Stimulated activated CD4-positive, alpha-beta T cell treated with anti-CD3 and anti-CD28 coated beads, TNF-alpha, amount 100 ng/mL, for 24 hours (primary cell): Measurements from ENCODE around the gene FBXW7.

Experiments
- DNase-seq, 3 experiments: peaks; one replicate each; pipeline ENCODE4 v3.0.0-alpha.2; 2020; ENCODE audit warnings: low read depth in 3 of 3

The FBXW7 gene

DNA sequence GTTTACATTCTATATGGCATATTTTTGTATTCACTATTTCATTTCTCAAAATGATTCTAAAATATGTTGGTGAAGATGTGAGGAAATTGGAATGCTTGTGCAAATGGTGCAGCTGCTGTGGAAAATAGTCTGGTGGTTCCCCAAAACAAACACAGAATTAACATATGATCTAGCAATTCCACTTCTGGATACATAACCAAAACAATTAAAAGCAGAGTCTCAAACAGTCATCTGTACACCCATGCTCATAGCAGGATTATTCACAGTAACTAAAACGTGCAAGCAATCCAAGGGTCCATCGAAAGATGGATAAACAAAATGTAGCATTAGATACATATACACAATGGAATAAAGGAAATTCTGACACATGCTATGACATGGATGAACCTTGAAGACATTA is 204.8 kb downstream of the FBXW7 start:
- DNase-seq = no peak

DNA sequence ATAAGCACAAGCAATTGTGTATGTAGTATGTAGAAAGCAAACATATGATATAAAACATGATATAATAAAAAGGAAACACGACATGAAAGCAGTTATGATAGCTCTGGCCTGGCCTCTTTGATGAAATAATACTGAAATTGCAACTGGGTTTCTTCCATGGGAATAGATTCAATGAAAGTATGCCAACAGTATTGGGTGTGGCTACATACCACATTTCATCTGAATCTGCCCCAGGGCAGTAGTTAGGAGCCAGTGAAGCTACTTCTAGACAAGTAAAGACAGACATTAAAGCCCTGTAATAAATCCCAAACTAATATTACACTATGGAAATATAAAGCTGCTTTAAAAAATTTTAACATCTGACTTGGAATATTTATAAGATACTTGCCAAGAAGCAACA is 207.3 kb downstream of the FBXW7 start:
- no peak for DNase-seq

DNA sequence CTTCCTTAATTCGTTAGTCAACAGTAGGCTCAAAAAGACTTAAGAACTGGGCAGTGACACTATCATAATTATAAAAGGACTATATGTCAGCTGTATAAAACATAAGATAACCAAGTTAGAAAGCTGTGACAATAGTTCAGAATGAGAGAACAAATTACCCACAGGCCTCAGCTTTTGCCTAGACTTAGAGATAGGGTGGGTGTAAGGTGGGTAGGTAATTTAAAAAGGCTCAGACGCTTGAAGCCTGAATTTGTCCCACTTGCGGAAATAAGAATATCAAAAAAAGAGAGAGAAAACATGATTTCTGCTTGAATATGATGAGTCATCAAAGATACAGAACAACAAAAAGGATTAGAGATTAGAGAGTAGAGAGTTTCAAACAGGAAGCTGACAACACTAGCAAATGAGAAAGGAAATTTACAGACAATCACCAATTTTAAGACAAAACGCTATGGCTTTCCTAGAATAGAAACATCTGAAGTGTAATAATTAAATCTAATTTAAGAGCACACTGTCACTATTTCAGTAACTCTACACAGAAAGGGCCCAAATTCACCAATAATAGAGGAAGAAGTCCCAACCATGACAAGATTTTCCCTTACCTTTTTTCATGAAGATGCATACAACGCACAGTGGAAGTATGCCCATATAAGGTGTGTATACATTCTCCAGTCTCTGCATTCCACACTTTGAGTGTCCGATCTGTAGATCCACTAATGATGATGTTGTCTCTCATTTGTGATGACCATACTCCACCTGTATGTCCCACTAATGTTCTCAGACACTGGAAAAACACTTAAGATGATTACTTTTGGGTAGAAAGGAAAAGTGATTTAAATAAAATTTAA is 208.1 kb downstream of the FBXW7 start:
- DNase-seq = no peak

DNA sequence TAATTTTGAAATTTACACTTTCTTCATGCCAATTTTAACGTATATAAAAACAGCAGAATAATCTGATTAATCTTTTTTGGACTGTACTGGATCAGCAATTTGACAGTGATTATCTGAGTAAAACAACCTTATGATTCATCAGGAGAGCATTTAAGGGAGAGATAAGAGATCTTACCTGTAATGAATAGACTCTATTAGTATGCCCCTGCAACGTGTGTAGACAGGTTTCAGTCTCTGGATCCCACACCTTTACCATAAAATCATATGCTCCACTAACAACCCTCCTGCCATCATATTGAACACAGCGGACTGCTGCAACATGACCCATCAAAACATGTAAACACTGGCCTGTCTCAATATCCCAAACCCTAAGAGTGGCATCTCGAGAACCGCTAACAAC is 210.1 kb downstream of the FBXW7 start:
- DNase-seq = no peak

DNA sequence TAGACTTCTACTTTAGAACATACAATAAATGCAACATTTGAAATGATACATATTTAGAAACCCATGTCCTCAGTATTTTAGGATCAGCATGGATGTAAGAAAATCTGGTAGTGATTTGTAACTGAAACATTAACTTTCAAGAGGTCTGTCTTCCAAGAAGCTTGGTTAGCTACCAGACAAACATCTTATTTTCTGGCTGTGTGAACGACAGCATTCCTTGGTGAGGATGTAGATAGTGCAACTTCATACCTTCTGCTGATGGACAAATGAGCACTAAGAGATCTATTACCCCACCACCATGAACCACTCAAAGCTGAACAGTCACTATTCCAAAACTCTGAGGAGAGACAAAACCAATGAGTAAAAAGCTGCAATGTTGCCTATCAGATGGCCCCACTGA is 212.7 kb downstream of the FBXW7 start:
- DNase-seq = no peak

DNA sequence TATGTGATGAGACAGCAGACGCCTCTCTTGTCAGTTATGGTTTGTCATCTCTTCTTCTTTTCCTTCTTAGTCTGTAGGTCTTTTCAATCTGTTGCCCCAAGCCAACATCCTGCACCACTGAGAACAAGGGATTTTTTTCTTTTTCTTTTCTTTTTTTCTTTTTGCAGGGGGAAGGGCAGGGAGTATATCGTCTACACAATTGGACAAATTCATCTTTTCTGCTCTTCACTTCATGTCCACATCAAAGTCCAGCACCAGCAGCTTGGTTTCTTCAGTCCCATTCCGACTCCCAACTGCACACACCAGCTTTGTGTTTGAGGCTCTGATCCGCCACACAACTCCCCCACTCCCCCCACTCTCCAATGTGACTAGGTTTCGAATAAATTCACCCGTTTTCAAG is 213.2 kb downstream of the FBXW7 start:
- DNase-seq = no peak

DNA sequence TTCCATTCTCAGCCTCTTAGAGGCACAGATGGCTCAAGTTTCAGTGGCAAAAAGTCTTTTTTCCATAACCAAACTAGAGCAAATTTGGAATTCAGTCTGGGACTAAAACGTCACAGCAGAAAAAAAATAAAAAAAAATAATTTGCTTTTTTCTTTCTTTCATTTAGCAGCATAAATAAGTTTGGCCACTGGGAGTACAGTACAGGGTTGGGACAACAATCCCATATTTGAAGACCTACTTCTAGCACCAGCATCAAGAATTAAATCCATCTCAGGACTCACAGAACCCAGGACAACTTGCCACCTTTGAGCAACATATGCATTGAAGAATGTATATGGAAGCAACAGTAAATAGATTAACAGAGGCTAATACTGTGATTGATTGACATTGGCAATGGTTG is 214.0 kb downstream of the FBXW7 start:
- no peak for DNase-seq

DNA sequence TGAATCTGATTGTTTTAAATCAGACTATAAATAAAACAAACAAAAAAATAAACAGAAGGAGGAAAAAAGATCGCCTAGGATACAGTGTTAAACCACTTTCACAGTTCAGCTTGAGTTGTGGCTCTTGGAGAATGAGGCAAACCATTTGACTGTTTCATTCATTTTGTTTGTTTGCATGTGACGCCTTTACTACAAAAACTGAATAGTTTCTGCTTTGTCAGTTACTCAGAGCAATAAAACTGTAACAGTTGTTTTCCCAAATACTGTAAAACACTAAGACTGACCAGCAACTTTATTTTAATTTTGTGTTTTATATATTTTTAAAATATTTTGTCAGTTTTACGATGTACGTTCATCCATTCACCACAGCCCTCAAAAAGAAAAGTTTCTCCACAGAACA is 214.5 kb downstream of the FBXW7 start:
- DNase-seq = no peak

DNA sequence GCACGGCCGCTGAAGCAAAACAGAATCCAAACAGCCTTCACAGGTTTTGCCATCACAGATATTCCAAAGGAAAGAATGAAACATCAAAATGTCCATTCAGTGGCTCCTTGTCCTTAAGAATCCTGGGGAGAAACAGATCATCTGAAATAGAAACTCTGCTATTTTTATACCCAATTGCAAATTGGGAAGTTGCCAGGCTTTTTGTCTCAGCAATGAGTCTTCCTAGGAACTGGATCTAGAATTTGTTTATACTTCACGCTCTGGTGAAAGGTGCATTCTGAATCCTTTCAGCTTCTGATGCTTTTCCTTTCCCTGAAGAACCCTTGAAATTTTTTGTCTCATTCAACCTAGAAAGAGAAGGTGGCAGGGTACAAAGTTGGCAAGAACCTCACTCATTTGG is 218.9 kb downstream of the FBXW7 start:
- no peak for DNase-seq

DNA sequence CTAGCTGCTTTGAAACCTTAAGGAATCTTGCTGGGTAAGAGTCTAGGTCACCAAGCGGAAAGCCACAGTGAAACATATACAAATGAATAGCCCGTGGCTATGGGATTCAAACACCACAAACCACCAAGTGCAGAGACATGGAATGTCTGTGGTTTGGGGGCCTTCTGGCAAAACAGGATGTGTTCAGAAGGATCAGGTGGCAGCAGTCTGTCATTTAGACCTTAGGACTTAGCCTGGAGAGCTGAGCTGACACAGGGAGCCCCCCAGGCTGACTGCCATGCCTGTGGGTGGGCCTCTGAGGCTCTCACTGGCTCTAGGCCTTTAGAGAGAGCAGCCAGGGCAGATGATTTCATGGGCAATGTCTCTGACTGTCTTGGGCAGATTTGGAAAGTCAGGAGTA is 225.6 kb downstream of the FBXW7 start:
- no peak for DNase-seq

DNA sequence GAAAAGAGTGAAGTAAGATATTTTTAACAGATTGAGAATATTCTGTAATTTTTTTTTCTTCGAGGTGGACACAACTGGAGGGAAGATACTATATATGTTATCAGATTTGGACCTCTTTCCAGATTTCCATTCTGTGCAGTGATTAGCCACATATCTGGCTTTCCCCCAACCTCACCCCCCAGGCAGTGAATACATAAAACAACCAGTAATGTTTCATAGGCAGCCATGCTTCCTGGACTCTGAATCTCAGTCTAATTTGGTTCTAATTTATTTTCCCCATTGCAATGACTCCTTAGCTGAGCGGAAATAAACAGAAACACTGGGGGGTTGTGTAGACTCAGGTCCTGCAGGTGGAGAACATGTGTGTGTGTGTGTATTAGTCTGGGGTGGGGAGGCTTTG is 226.5 kb downstream of the FBXW7 start:
- no peak for DNase-seq

DNA sequence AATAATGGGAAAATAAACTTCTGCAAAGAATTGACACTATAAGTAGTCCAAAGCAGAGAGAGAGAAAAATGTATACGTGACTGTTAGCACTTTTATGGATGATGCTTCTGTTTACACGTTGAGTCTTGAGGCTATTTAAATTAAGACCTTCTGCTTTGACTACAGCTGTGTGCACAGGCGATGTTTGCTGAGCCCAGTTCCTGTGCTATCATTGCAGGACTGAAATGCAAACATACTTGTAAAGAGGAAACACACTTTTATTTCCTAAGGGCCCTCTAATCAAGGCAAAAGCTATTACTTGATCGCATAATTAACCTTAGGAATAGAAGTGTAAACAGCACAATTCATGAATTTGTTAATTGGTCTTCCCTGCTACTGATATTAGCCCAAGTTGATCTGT is 226.9 kb downstream of the FBXW7 start:
- DNase-seq = no peak

DNA sequence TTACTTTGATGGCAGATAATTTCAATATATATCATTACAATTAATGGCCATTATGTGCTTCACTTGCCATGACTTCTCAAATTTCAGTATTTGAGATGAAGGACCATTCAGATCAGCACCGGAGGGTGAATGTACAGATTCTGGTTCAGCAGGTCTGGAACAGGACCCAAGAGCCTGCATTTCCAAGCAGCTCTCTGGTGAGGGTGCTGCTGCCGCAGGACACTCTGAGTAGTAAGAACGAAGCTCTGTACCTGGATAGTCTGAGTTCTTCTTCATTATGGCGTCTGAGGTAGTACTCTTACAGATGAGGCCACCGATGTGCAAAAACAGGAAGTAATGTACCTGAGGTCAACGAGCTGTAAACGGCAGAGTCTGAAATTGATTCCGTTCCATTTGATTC is 228.2 kb downstream of the FBXW7 start:
- no peak for DNase-seq

DNA sequence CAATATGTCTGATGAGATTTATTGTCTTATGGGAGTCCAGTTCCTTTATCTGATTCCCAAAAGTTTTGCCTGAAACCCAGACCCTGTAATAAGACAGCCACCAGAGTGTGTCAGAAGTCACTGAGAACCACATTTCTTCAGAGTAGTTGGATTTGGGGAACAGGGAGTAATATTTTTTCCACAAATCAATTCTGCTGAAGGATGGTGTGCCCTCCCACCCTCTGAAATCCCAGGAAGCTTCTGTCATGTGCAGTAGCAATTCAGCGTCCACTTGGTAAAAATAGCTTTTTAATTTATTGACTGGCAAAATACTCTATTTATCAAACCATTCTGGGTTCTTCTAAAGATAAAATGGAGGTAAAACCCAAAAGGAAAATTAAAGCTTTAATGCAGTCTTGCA is 229.4 kb downstream of the FBXW7 start:
- no peak for DNase-seq

DNA sequence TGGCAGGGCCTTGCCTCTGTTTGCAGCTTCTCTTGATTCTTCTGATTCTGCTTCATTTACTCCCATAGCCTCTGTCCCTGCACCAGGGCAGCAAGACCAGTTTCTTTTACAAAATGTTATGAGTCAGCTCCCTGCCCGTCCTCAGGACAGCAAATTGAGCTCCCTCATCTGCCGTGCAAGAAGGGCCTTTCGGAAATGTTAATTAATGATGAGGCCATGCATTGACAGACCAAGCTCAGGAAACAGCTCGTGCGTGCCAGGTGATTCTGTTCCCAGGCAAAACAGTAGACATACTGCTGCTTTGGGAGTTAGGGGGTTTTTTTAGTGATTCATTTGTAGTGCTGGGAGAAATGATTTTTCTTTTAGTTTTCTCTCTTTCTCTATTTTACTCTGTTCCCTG is 231.7 kb downstream of the FBXW7 start:
- DNase-seq = no peak

DNA sequence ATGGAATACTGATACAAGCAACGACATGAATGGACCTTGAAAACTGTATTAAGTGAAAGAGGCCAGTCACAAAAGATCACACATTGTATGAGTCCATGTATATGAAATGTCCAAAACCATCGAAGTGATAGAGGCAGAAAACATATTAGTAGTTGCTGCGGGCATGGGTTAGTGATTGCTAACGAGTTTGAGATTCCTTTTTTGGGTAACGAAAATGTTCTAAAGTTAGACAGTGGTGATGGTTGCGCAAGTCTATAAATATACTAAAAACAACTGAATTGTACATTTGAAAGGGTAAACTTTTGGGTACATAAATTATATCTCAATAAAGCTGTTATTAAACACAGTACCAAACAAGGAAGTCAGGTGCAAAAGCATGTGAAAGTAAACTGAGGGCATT is 234.5 kb downstream of the FBXW7 start:
- no peak for DNase-seq

DNA sequence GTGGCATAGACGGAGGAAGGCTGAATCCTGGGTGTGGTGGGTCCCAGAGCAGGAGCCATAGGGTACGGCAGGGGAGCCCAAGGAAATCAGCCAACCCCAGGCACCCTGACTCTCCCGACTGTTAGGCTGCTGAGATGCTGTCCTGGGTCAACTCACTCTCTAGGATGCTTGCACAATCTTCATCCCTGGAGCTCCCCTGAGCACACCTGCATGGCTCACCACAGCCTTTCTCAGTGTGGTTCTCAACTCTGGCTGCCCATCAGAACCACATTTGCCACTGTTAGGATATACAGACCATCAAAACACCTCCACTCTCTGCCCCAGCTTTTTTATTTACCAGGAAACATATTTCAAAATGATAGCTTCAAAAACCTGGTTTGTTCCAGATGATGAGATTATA is 236.3 kb downstream of the FBXW7 start:
- no peak for DNase-seq

DNA sequence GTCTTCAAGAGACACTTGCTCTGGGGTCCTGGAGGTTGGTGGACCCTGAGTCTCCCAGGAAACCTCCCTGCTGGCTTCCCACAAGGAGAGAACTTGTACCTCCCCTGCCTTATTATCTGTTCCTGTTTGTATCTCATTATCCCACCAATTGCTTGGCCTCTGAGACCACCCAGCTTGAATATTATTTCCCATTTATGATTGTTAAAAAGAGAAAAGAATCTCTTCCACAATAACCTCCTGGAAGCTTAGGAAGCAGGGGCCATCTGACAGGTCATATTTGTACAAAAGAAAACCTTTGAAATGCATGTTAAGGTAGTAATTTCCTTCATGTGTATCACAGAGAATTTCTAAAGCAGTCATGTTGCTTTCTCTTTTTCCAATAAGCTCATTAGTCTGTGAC is 239.5 kb downstream of the FBXW7 start:
- DNase-seq = no peak

DNA sequence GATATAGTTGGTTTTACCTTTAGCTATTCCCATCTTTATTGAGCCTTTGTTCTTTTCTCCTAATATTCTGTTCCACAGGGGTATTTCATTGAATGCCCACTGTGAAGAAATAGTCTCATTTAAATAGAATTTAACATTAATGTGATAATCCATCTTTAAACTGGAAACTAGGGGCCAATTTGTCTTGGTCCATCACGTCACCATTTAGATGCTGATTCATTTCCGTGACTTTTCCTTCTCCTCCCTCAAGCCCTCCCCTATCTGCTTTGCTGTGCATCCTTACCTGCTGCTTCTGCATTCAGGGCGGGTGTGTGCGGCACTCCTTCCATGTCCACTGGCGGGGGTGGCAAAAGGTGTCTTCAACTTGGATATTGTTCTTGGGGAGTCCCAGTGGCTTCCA is 241.1 kb downstream of the FBXW7 start:
- DNase-seq = no peak

DNA sequence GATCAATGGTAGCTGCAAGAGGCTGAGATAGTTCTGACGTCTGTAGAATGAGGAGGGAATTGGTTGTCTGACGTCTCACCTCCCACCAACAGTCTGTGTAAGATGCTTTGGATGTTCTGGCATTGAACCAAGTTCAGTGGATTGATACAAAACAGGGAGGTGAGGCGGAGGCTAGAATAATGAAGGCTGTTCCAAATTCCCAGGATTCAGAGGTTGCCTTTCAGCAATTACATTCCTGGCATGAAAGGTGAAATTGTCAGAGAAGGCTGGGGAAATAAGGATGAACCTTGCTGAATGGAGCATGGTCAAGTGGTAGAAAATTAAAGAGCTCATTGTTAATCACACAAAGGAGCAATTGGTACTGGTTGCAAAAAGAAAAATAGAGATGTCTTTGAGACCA is 241.6 kb downstream of the FBXW7 start:
- no peak for DNase-seq

DNA sequence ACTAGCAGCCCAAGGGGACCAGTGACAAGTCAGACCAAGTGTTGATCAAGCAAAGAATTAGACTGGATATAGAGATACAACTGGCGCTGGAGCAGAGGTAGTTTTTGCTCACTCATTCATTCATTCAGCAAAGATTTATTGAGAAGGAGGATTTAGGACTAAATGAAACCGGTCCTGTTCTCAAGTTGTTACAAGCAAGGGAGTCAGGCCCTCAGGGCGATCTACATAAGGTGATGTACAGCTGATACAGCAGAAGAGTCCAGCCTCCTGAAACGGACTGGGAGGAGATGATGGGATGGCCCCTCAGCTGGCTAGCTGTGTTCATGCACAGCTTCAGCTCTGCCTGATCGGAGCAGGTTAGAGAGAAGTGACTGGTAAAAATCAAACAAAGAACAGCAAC is 242.4 kb downstream of the FBXW7 start:
- DNase-seq = no peak

DNA sequence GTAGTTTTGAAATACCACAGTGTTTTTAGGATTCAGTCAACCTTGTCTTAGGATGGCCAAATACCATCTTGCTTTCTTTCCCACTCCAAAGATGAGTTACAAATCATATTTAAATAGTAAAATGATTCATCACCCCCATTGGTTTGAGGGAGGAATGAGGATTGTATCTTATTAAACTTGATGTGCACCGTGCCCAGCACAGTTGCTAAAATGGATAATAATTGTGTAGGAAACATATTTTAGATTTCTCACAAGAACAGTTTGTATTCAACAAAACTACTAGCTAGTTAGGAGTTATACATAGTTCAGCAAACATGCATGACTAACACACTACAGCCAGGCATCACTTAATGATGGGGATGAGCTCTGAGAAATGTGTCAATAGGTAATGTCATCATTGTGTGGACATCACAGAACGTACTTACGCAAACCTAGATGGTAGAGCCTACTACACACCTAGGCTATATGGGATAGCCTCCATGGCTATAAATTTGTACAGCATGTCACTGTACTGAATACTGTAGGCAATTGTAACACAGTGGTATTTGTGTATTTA is 245.4 kb downstream of the FBXW7 start:
- DNase-seq = no peak

DNA sequence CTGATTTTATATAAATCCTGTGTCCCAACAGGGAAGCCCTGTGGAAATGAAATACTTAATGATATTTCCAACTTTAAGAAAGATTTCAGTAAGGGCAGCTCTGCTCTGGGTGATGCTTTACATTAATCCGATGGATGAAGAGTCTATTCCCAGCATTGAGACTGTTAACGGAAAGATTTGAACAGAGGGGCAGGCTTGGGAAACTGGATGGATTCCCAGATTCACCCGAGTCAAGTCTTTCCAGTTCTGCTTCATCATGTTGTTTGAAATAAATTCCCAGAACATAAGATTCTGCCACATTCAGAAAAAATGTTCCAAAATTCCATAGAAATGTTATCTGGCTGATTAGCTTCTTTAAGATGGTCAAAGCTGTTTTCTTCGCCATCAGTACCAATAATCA is 246.0 kb downstream of the FBXW7 start:
- no peak for DNase-seq

DNA sequence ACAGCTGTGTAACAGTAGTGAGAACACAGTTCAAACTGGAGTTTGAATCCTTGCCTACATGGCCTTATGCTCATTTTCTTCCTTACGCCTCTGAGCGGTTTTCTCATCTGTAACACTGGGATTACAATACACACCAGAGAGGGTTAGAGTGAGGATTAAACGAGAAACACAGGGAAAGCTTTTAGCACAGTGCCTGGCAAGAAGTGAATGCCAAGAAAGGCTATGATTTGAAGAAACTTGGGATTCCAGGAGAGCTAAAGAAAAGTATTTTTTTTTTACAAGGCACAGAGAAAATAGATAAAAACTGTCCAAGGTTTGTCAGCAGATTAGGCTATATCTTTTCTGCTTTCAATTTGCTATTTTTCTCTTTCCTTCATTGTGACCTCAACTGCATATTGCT is 246.4 kb downstream of the FBXW7 start:
- no peak for DNase-seq
